Neural progenitor cell (in vitro differentiated cells): ENCODE data around the gene IQCC.

Experiments
- CTCF ChIP-seq: fragments of 200-600 bp; sonication (generic); IDR thresholded peaks from 2 replicates; pipeline ENCODE4 v1.5.1; 2017; ENCODE audit warnings: antibody characterized with exemption, mild to moderate bottlenecking
- EZH2 ChIP-seq: fragments of 200-600 bp; sonication (generic); IDR thresholded peaks from 2 replicates; pipeline ENCODE4 v1.6.1; 2017; ENCODE audit warnings: antibody characterized with exemption, mild to moderate bottlenecking, moderate library complexity
- EZH2phosphoT487 ChIP-seq: fragments of 200-600 bp; sonication (generic); IDR thresholded peaks from 2 replicates; pipeline ENCODE4 v1.6.1; 2017; ENCODE audit warnings: antibody characterized with exemption

DNA sequence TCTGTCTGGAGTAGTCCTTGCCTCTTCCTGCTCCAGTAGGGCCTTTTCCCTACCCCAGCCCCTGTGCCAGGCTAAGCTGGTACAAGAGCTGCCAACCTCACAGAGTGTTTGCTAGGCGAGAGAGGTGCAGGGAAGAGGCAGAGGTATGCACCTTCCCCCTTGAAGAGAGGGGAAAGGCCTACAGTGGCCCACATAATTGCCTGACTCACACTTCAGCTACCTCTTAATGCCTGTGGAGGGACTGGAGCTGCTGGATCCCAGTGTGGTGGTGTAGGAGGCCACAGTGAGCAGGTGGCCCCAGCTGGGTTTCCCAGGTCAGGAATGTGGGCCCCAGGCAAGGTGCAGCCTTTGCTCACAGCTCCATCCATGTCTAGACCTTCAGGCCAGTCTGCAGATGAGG lies 8.4 kb upstream of the IQCC start:
- no peak for TF ChIP-seq EZH2
- TF ChIP-seq CTCF, result no peak
- no peak for TF ChIP-seq EZH2phosphoT487
